Body of pancreas (tissue), 4 donors: ENCODE data around the gene NSD2.

ENCODE experiments used
- CTCF ChIP-seq, 7 experiments: fragments of 450-650 bp in 4 of 7; fragments of 200-600 bp in 3 of 7; sonication (generic) in 3 of 7; IDR thresholded peaks; one replicate each; pipeline ENCODE4 v1.5.1; 2016 to 2019; ENCODE audit warnings: antibody characterized with exemption in 7 of 7
- POLR2A ChIP-seq, 3 donors: fragments of 450-650 bp; IDR thresholded peaks; one replicate each; pipeline ENCODE4 v1.6.1; 2016; ENCODE audit warnings: antibody characterized with exemption in 3 of 3, mild to moderate bottlenecking in 2 of 3

GRCh38 chr4:1856071-1856942, 14.9 kb upstream of the NSD2 start, which contains the start of gene LETM1:
- TF ChIP-seq CTCF (IDR thresholded peaks at IDR 0.05) (peak in 4 of 7 experiments; percentile 6 to 25 (median 18)), POLR2A (IDR thresholded peaks at IDR 0.05) (peak; percentile 73 to 79 (median 79))
